Stimulated activated CD4-positive, alpha-beta T cell treated with anti-CD3 and anti-CD28 coated beads, Interleukin-4, amount 100 ng/mL, for 4 hours (primary cell): ENCODE results near the gene OR5AL1.
"Not testable (repeated sequence)": the region's sequence is repeated elsewhere in the genome, so short reads cannot be mapped to it uniquely, and the experiment has no call there.

Source experiments
- DNase-seq, 2 experiments: peaks; one replicate each; pipeline ENCODE4 v3.0.0-alpha.2; 2020

Gene OR5AL1

GRCh38 chr11:56412396-56412795, at the start of gene OR5AL1:
TSS of gene OR5AL1 (plus strand) at chr11:56412696.
- no peak for DNase-seq

DNA sequence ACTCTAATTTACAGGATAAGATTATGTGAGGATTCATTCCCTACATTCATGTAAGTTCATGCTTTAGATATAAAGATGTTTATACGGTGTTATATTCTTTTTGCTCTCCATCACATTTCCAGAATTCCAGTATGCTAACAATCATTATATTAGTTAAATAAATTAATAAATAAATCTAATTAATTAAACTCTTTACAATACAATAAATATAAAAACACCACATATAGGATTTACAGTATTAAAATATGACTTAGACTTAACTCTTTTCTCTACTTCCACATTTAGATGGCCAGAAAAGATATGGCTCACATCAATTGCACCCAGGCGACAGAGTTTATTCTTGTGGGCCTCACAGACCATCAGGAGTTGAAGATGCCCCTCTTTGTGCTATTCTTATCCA, 37.2 kb upstream of the OR5AL1 start, which contains the start of gene OR8U1:
OR8U1 (plus strand) TSS at position 301 of the 400 bp plus-strand sequence; CDS start at position 301, 0 bp downstream.
- DNase-seq = no peak

DNA sequence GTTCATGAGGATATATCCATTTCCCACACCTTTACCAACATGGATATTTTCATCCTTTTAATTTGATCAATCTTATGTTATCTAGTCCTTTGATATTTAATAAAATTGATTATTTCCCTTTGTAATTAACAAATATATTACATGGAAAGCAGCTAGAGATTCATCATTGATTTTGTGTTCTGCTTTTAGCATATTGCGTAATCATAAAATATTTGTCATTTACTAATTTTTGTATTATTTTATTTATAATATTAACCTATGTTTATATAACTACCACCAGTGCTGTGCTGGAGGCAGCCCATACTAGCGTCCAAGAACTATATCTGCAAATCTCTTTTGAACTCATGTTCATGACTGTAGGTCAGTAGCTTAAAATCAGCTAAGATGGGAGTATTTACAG, 32.4 kb upstream of the OR5AL1 start:
- no peak for DNase-seq

GRCh38 chr11:56394381-56394780, 18.1 kb upstream of the OR5AL1 start:
- no peak for DNase-seq

DNA sequence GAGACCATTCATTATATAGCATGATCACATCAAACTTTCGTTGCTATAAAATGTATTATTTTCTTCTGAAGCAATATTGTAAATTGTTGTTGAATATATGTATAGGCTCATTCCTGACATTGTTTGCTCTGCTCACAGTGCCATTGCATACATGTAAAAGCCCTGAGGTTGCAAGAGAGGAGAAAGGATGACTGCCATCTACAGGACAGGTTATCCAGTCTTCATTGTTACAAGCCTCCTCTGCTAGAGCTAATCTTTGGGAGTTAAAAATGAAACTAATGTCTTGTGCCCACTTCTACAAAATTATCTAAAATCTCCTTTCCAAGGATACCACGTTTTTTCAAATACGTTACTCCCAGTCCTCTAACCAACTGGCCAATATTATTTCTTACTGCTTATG, 16.4 kb upstream of the OR5AL1 start:
- no peak for DNase-seq

GRCh38 chr11:56401858-56402461, 10.5 kb upstream of the OR5AL1 start:
- not testable (repeated sequence) for DNase-seq

- no peak for DNase-seq
Measured at GRCh38 chr11:56404393-56404792, 8.1 kb upstream of the OR5AL1 start.

DNA sequence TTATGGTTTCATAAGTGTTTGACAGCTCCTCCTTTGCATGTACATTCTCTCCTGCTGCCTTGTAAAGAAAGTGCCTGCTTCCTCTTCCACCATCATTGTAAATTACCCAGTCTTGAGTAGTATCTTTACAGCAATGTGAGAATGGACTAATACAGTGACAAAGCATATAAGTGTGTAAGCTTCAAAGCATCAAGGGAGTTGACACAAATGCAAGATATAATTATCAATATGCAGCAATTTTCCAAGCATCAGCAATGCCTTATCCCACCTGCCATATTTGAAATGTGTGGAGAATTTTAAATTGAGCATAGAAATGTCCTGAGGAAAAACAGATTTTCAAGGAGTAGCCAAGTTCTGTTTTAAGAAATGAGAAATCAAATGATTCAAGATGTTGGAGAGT, 1.7 kb upstream of the OR5AL1 start:
- no peak for DNase-seq

- DNase-seq = no peak
Measured at GRCh38 chr11:56453521-56453920, 41.0 kb downstream of the OR5AL1 start.

DNA sequence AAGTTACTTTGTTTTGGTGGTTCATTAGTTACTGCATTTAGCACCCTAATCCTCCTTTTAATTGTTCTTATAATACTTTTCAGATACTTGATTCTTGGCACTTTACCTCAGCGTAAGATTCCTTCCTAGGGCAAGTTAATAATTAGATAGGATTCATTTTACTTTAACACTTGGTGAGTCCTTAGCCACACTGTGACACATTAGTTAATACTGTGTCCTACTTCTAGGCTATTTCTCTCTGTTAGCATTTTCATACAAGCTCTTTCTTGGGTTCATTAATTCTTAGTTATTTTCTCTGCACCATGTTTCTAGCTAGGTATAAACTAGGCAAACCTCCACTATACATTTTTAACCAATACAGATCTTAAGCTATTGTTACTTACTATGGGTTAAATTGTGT, 44.6 kb downstream of the OR5AL1 start:
- no peak for DNase-seq
